Measurements from ENCODE around the gene SHB.

DNA sequence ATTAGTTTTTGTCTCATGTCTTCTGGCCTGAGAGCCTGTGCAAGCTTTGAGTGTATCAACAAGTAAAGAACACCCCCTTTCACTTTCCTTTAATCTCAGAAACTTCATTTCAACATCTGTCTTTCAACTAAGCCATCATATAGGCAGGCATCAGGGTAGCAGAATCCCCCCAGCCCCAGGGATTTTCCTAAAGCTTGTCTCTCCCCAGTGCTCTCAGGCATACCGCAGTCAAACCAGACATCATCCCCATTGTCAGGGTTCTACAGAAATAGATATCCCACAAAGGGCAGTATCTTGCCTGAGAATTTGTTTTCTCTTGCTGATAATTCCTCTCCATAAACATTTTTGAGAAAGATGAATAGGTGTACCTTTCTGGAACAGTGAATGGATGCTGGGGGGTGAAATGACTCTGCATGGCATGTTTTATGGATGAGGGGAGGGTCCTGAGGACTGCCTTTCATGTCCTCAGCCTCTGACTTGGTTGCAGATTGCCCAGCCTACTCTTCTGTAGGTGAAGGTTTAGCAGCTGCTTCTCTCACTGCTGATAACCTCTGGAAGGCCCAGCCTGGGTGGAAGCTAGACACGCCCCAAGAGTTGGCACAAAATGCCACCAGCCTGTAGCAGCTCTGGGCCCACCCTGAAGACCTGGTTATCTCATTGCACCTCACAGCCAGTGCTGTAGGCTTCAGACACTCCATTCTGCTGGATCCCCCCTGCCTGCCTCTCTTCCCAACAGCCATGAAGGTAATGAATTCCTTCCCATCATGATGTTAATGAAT, 20.5 kb upstream of the SHB start:
- TF ChIP-seq SP1 (IDR thresholded peaks at IDR 0.05; ENCODE audit: low read depth) (no peak), POLR2AphosphoS5 (IDR thresholded peaks at IDR 0.05; ENCODE audit: low read depth, low read length) (no peak), MAX (IDR thresholded peaks at IDR 0.05) (no peak), CTCF (IDR thresholded peaks at IDR 0.05 in 2 of 3, conservative IDR thresholded peaks at IDR 0.05 in 1 of 3; ENCODE audit: borderline replicate concordance in 1 of 3, insufficient read depth in 1 of 3, low read depth in 2 of 3, low read length in 2 of 3) (no peak)
